ENCODE measurements around the gene IFI27L1. TPM values are rescaled to one million over a fixed set of nuclear protein-coding genes. Genes with fewer than 3 reads are reported as not detected.

The IFI27L1 gene
- polyA plus RNA-seq, 3 donors = 11.0 to 23.1 (median 20.5) TPM

- H3K27ac ChIP-seq (ENCODE audit: low read depth, low read length) = no peak overlapping the region
- 88 to 91% (median 90%) methylated on average over 1 of the region's 1 CpG for WGBS, 3 donors
Observed at GRCh38 chr14:94142836-94143235, 61.7 kb downstream of the IFI27L1 start.

GRCh38 chr14:94143239-94143638 is 62.1 kb downstream of the IFI27L1 start:
- H3K27ac ChIP-seq (ENCODE audit: low read depth, low read length) = no peak overlapping the region
- 76 to 86% (median 83%) methylated on average over 3 of the region's 3 CpGs for WGBS, 3 donors

- 84 to 97% (median 91%) methylated on average over 4 of the region's 4 CpGs for WGBS, 3 donors
- no peak overlapping the region for H3K27ac ChIP-seq (ENCODE audit: low read depth, low read length)
Observed at GRCh38 chr14:94143711-94144110, 62.6 kb downstream of the IFI27L1 start.

- H3K27ac ChIP-seq (ENCODE audit: low read depth, low read length) = no peak overlapping the region
- WGBS, 3 donors = 57 to 69% (median 66%) methylated on average over 1 of the region's 1 CpG
Observed at GRCh38 chr14:94144765-94145164, 63.7 kb downstream of the IFI27L1 start.

GRCh38 chr14:94145902-94146527 is 64.9 kb downstream of the IFI27L1 start:
- WGBS, 3 donors = 64 to 77% (median 75%) methylated on average over 6 of the region's 6 CpGs
- no peak overlapping the region for H3K27ac ChIP-seq (ENCODE audit: low read depth, low read length)

Other genes starting within 250 kb of the IFI27L1 start
- not detected for gene FAM181A, start 154.0 kb upstream of the IFI27L1 start, polyA plus RNA-seq
- gene ASB2, start 104.7 kb upstream of the IFI27L1 start, polyA plus RNA-seq = 1 to 10 TPM in 1 of 3 donors, under 1 TPM in 2; 0.29 to 1.1 (median 0.65) TPM
- gene CCDC197, start 84.0 kb upstream of the IFI27L1 start, polyA plus RNA-seq = not detected
- under 1 TPM; 0.11 to 0.53 (median 0.24) TPM for gene OTUB2, start 55.0 kb upstream of the IFI27L1 start, polyA plus RNA-seq
- 100 to 1,000 TPM in 1 of 3 donors, 10 to 100 TPM in 2; 41.2 to 122 (median 63.8) TPM for gene DDX24, start 108 bp upstream of the IFI27L1 start, polyA plus RNA-seq
- gene IFI27, start 29.4 kb downstream of the IFI27L1 start, polyA plus RNA-seq = 100 to 1,000 TPM; 140 to 586 (median 483) TPM
- 100 to 1,000 TPM in 1 of 3 donors, 10 to 100 TPM in 2; 22.5 to 120 (median 48.8) TPM for gene IFI27L2, start 48.3 kb downstream of the IFI27L1 start, polyA plus RNA-seq
- gene PPP4R4, start 93.0 kb downstream of the IFI27L1 start, polyA plus RNA-seq = under 1 TPM; 0.10 to 0.30 (median 0.11) TPM
- gene SERPINA10, start 212.0 kb downstream of the IFI27L1 start, polyA plus RNA-seq = under 1 TPM in 1 of 3 donors, not detected in 2; 0.07 TPM
- gene SERPINA6, start 242.0 kb downstream of the IFI27L1 start, polyA plus RNA-seq = 1 to 10 TPM in 1 of 3 donors, not detected in 2; 3.5 TPM